ENCODE data around the gene TAF6.

Gene TAF6

GRCh38 chr7:100098913-100099312, 20.2 kb downstream of the TAF6 start:
- no peak for DNase-seq (ENCODE audit: extremely low read depth in 1 of 2, low read depth in 1 of 2)

GRCh38 chr7:100095704-100096103, 23.5 kb downstream of the TAF6 start:
- DNase-seq (ENCODE audit: extremely low read depth in 1 of 2, low read depth in 1 of 2) = no peak

GRCh38 chr7:100095289-100095688, 23.9 kb downstream of the TAF6 start:
- DNase-seq (ENCODE audit: extremely low read depth in 1 of 2, low read depth in 1 of 2) = no peak

- no peak for DNase-seq (ENCODE audit: extremely low read depth in 1 of 2, low read depth in 1 of 2)
These were observed 25.2 kb downstream of the TAF6 start for GRCh38 chr7:100093925-100094486.

GRCh38 chr7:100093498-100093897, 25.7 kb downstream of the TAF6 start:
- DNase-seq (ENCODE audit: extremely low read depth in 1 of 2, low read depth in 1 of 2) = no peak

GRCh38 chr7:100093054-100093453, 26.1 kb downstream of the TAF6 start:
- DNase-seq (ENCODE audit: extremely low read depth in 1 of 2, low read depth in 1 of 2) = no peak

GRCh38 chr7:100091411-100092181, 27.6 kb downstream of the TAF6 start:
- DNase-seq (ENCODE audit: extremely low read depth in 1 of 2, low read depth in 1 of 2) = no peak

GRCh38 chr7:100090527-100091410, 28.4 kb downstream of the TAF6 start:
- no peak for DNase-seq (ENCODE audit: extremely low read depth in 1 of 2, low read depth in 1 of 2)

GRCh38 chr7:100089458-100090196, 29.5 kb downstream of the TAF6 start:
- DNase-seq (ENCODE audit: extremely low read depth in 1 of 2, low read depth in 1 of 2) = no peak

- peak; percentile 63 to 80 for DNase-seq (ENCODE audit: extremely low read depth in 1 of 2, low read depth in 1 of 2)
These were observed 30.3 kb downstream of the TAF6 start, which contains the start of gene COPS6 for GRCh38 chr7:100088621-100089457. Gene COPS6, plus strand, starts transcription at chr7:100088969. Its CDS starts 22 bp downstream, at chr7:100088991.

- no peak for DNase-seq (ENCODE audit: extremely low read depth in 1 of 2, low read depth in 1 of 2)
These were observed 31.0 kb downstream of the TAF6 start for GRCh38 chr7:100088095-100088620.

GRCh38 chr7:100087055-100087750, 32.0 kb downstream of the TAF6 start:
- no peak for DNase-seq (ENCODE audit: extremely low read depth in 1 of 2, low read depth in 1 of 2)

GRCh38 chr7:100085515-100085914, 33.6 kb downstream of the TAF6 start:
- no peak for DNase-seq (ENCODE audit: extremely low read depth in 1 of 2, low read depth in 1 of 2)

- DNase-seq (ENCODE audit: extremely low read depth in 1 of 2, low read depth in 1 of 2) = no peak
These were observed 36.2 kb downstream of the TAF6 start for GRCh38 chr7:100082978-100083377.

GRCh38 chr7:100081535-100082102, 37.5 kb downstream of the TAF6 start, which contains the start of gene ZNF3:
Gene ZNF3, minus strand, starts transcription at chr7:100081723. Its CDS starts 4,366 bp downstream, at chr7:100077357.
- peak; percentile 94 for DNase-seq (ENCODE audit: extremely low read depth in 1 of 2, low read depth in 1 of 2)

GRCh38 chr7:100080907-100081534, 38.1 kb downstream of the TAF6 start:
- DNase-seq (ENCODE audit: extremely low read depth in 1 of 2, low read depth in 1 of 2) = no peak

- DNase-seq (ENCODE audit: extremely low read depth in 1 of 2, low read depth in 1 of 2) = no peak
These were observed 40.1 kb downstream of the TAF6 start for GRCh38 chr7:100079024-100079560.

GRCh38 chr7:100077205-100077604, 42.0 kb downstream of the TAF6 start:
- DNase-seq (ENCODE audit: extremely low read depth in 1 of 2, low read depth in 1 of 2) = no peak

Measured in activated CD8-positive, alpha-beta memory T cell treated with anti-CD3 and anti-CD28 coated beads for 1 hour (primary cell).